ENCODE data around the gene APBB1. TPM values are rescaled to one million over a fixed set of nuclear protein-coding genes. Genes with fewer than 3 reads are reported as not detected.

Gene APBB1
- total and polyA plus RNA-seq, 8 donors: 11.4 to 69.3 (median 16.8) TPM

DNA sequence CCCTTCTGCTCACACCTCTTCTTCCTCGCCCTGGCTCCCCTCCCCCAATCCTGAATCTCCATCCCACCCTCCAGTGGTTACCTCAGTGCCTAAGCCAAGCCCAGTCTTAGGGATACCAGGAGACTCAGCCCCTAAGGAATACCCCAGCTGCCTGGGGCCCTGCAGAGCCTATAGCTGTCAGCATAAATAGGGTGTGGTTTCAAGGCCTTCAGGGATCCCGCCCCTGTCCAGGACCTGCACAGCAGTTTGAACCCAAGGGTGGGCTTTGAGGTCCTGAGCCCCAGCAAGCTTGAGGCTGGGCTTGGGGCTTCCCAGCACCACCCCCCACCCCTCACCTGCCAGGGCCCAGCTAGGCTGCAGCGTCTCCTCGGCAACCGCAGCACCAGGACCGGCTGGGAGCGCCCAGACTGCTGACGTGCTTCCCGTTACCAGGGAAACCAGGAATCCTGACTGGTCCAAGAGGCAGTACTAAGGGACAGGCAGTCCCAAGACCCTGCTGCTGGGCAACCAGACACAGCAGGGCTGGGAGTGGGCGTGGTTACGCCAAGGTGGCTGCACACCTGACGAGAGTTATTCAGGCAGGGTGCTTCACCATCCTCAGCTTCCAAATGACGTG, 13.7 kb downstream of the APBB1 start:
- Histone ChIP-seq H3K27me3 (no peaks in the 10 kb centered on the region), H3K27ac (peak overlapping the region in 1 of 4 donors; percentile 17), H3K4me1 (no peaks in the 10 kb centered on the region), H3K36me3 (no peaks in the 10 kb centered on the region), H3K9me3 (no peaks in the 10 kb centered on the region), H3K4me3 (no peak overlapping the region)
- WGBS, 2 donors: 78 to 81% methylated on average over 12 to 13 of the region's 13 CpGs
- TF ChIP-seq, protein P1, sequence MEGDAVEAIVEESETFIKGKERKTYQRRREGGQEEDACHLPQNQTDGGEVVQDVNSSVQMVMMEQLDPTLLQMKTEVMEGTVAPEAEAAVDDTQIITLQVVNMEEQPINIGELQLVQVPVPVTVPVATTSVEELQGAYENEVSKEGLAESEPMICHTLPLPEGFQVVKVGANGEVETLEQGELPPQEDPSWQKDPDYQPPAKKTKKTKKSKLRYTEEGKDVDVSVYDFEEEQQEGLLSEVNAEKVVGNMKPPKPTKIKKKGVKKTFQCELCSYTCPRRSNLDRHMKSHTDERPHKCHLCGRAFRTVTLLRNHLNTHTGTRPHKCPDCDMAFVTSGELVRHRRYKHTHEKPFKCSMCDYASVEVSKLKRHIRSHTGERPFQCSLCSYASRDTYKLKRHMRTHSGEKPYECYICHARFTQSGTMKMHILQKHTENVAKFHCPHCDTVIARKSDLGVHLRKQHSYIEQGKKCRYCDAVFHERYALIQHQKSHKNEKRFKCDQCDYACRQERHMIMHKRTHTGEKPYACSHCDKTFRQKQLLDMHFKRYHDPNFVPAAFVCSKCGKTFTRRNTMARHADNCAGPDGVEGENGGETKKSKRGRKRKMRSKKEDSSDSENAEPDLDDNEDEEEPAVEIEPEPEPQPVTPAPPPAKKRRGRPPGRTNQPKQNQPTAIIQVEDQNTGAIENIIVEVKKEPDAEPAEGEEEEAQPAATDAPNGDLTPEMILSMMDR (IDR thresholded peaks at IDR 0.05): no peak
- ATAC-seq: peak; percentile 43 to 89 (median 76)
- intact Hi-C loops (cut with DNase I): no loop called here
- DNase-seq: peak in 3 of 6 donors; percentile 36 to 74 (median 45)
- no peak for FAIRE-seq

DNA sequence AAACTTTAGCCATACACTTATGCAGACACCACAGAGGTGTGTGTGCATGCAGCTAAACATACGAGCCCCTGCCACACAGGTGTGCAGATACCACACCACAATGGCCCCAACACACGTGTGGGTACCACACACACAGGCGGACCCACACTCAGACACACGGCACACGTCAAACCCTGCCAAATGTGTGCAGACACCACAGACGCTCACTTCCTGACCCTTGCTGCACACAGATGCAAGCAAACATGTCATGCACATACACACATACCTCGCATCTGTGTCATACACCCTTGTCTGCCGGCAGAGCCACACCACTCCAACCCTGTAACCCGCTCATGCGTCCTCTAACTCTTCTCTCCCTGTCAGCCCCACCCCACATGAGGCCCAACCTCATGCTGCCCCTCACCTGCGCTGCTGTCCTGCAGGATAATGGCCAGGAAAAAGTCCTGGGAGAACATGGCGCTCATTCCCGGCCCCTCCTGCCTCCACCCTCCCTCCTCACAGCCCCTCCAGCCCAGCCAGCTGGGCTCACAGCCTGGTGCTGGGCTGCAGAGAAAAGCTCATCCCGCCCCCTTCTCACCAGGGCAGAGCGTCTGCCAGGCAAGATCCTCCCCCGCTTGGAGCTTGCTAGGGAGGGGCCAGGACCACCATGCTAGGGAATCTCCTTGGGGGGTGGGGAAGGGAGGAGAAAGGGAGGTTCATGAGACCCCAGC, 14.4 kb downstream of the APBB1 start:
- ATAC-seq: peak in 2 of 4 donors; percentile 49 to 51
- Histone ChIP-seq H3K9me3 (no peaks in the 10 kb centered on the region), H3K27ac (no peak overlapping the region)

DNA sequence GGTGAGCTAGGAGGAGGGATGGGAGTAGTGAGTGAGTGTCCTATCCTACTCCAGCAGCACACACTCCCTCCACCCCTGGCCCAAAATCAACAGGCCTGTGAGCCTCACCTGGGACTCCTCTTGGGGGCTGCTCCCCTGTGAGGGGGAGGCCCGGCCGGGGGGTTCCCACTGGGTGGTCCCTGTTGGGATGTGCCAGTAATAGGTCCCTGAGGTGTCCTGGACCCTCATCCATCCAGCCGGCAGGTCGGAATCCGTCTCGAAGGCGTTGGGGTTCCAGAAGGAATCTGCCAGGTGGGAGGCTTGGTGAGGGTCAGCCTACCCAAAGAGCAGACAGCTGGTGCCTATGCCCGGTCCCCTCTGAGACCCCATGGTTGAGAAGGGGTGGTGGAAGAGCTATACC, 15.4 kb downstream of the APBB1 start:
- FAIRE-seq (no peak), DNase-seq (no peak), ATAC-seq (no peak)
- H3K36me3 ChIP-seq: no peaks in the 10 kb centered on the region
- no peaks in the 10 kb centered on the region for H3K27me3 ChIP-seq
- no peaks in the 10 kb centered on the region for H3K4me1 ChIP-seq
- no peak overlapping the region for H3K27ac ChIP-seq
- no peaks in the 10 kb centered on the region for H3K9me3 ChIP-seq
- TF ChIP-seq, protein P1 (IDR thresholded peaks at IDR 0.05): no peak
- intact Hi-C loops (cut with DNase I): no loop called here
- 78 to 88% methylated on average over 8 of the region's 8 CpGs for WGBS, 2 donors
- H3K4me3 ChIP-seq: no peak overlapping the region

More for the DNA sequence above, 14.4 kb downstream of the APBB1 start:
- TF ChIP-seq, protein P1 (IDR thresholded peaks at IDR 0.05): no peak
- Histone ChIP-seq H3K27me3 (no peaks in the 10 kb centered on the region), H3K4me3 (no peak overlapping the region), H3K36me3 (no peaks in the 10 kb centered on the region), H3K4me1 (no peaks in the 10 kb centered on the region)
- WGBS, 2 donors: 81 to 86% methylated on average over 16 of the region's 16 CpGs
- DNase-seq: no peak
- intact Hi-C loops (cut with DNase I): no loop called here
- no peak for FAIRE-seq

DNA sequence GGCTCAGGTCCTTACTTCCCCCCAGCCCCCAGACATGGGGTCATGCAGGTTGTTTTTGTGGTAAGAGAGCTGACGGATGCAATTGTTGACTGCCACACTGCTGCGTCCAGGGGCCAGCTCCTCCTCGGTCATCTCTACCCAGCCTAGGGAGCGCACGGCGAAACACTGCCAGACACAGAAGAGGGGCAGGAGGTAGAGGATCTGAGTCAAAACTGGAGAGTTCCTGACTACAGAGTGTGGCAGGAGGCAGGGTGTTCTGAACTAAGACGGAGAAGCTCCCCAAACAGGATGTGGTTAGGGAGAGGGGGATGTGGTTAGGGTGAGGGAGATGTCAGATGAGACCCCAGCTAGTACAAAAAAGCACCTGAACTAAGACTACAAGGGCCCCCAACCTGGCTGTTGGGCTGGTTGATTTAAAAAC, 16.3 kb downstream of the APBB1 start:
- TF ChIP-seq, protein P1 (IDR thresholded peaks at IDR 0.05): no peak
- Histone ChIP-seq H3K27me3 (no peaks in the 10 kb centered on the region), H3K36me3 (no peaks in the 10 kb centered on the region), H3K27ac (no peak overlapping the region), H3K4me1 (no peaks in the 10 kb centered on the region), H3K9me3 (no peaks in the 10 kb centered on the region), H3K4me3 (no peak overlapping the region)
- DNase-seq (no peak), FAIRE-seq (no peak), ATAC-seq (no peak)
- WGBS, 2 donors: 86 to 88% methylated on average over 7 of the region's 7 CpGs
- intact Hi-C loops (cut with DNase I): no loop called here

DNA sequence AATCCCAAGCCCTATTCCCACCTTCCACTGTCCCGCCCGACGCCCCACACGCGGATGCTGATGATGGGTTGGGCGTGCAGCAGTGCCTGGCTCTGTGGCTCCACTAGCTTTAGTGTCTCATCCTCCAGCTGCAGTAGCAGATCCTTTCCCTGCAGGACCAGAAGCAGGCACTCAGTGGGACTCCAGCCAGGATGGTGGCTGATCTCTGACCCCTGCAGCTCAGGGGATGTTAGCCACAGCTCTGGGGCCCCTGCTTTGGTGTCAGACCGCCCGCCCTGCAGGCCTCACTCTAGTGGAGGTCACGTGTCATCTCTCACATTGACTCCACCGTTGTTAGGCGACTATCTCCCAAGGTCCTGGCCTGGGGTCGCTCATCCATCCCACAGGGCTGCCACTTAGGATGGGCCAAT, 16.8 kb downstream of the APBB1 start:
- H3K27me3 ChIP-seq: no peaks in the 10 kb centered on the region
- WGBS, 2 donors: 84 to 86% methylated on average over 12 of the region's 12 CpGs
- no peak overlapping the region for H3K4me3 ChIP-seq
- no peak overlapping the region for H3K27ac ChIP-seq
- no peak for DNase-seq
- no peaks in the 10 kb centered on the region for H3K9me3 ChIP-seq
- intact Hi-C loops (cut with DNase I): no loop called here
- no peaks in the 10 kb centered on the region for H3K36me3 ChIP-seq
- no peak for ATAC-seq
- TF ChIP-seq, protein P1 (IDR thresholded peaks at IDR 0.05): no peak
- no peak for FAIRE-seq
- H3K4me1 ChIP-seq: no peaks in the 10 kb centered on the region
